Activated naive CD4-positive, alpha-beta T cell treated with anti-CD3 and anti-CD28 coated beads, Interleukin-2, amount 50 U/mL, for 16 hours (primary cell): ENCODE results near the gene JUNB.
A peak's percentile ranks its signal among the peaks of the same experiment; 100 is the strongest.
"Not testable (repeated sequence)": the region's sequence is repeated elsewhere in the genome, so short reads cannot be mapped to it uniquely, and the experiment has no call there.

Experiments used
- DNase-seq: peaks from one replicate; pipeline ENCODE4 v3.0.0-alpha.2; 2020

The JUNB gene

DNA sequence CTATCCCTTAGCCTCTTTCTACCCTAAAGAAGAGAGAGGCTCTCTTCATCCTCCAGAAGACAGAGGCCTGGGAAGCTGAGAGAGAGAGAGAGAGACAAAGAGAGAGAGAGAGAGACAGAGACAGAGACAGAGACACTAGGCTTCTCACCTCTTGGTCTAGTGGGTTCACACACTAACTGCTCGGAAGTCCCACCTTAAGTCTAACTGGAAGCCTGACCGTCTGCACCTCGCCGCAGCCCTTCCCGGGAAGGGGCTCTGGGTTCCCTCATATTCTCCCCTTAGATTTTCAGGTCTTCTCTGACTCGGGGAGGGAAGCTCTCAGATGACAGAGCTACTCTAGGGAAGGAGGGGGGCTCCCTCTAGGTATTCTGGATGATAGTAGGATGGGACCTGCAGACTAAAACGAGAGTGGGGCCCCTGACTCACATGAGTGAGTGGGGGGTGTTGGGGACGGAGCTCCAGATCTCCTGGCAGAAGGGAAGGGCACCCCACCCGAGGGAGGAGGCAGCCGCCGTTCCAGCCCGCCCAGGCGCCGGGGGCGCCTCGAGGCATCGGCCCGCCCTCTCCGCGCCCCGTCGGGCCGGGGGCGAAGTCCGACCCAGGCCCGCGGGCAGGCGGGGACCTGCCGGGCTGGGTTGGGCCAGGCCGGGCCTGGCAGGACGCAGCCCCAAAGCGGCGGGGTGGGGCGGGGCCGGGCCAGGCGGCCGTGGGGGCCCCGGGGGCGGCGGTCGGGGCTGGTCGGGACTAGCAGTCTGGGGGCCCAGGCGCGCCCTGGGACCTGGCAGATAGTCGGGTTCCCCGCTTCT, 2.0 kb upstream of the JUNB start:
- no peak for DNase-seq

DNA sequence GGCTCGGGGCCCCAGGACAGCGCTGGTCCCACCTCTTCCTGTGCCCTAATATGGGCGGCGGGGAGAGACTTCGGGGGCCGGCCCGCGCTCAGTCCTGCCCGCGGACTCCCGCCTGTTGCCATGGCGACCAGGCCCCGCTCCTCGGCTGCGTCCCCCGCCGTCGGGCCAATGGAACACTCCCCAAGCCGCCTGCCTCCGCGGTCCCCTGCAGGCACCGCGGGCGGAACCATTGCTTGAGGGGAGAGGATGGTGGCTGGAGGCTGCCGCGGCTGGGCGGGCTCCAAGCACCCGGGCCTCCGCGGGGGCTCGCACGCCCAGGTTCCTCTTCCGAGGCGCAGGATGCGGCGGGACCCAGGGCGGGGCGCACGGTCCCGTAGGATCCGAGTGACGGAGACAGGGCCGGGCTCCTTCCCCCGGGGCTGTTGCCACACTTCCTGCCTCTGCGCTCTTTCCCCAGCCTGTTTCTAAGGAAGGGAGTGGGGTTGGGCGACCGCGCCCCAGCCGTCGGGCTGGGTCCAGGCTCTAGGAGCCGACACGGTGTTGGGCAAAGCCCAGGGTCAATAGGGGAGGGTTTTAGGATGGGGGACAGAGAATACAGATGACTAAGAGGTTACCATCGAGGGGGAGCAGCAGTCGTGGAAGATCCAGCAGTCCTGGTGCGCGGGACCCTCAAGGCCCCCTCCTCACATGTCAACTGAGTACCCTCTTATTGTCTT, 1.2 kb upstream of the JUNB start:
- peak; percentile 80 for DNase-seq

DNA sequence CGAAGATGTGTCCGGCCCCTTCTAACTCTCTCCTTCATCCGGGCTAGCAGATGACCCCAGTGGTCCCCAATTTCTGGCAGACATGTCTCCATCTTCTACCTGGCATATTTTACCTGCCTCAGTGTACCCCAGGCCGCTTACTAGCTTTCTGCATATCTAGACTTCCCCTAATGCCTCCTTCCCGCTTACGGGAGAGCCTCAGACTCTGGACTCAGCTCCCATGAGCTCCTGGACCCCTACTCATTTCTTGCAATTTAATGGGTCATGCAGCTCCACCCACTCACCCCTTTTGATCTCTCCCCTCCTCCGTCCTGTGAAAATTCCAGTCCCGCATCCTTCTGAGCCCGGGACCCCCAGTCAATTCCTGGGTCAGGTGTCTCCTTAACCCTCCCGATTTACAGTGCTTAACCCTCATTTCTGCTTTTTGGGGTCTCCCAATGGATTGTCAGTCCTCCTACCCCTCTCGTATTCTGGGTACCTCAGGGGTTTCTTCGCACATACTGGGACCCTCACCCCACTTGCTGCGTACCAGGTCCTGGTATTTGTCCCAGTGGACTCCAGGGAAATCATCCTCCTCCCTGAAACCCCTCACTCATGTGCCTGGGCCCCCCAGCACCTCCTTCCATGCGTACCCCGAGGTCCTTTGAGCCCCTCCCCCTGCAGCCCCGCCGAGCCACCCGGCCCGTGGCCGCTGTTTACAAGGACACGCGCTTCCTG, 500 bp upstream of the JUNB start:
- DNase-seq, result no peak

DNA sequence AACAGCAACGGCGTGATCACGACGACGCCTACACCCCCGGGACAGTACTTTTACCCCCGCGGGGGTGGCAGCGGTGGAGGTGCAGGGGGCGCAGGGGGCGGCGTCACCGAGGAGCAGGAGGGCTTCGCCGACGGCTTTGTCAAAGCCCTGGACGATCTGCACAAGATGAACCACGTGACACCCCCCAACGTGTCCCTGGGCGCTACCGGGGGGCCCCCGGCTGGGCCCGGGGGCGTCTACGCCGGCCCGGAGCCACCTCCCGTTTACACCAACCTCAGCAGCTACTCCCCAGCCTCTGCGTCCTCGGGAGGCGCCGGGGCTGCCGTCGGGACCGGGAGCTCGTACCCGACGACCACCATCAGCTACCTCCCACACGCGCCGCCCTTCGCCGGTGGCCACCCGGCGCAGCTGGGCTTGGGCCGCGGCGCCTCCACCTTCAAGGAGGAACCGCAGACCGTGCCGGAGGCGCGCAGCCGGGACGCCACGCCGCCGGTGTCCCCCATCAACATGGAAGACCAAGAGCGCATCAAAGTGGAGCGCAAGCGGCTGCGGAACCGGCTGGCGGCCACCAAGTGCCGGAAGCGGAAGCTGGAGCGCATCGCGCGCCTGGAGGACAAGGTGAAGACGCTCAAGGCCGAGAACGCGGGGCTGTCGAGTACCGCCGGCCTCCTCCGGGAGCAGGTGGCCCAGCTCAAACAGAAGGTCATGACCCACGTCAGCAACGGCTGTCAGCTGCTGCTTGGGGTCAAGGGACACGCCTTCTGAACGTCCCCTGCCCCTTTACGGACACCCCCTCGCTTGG, 966 bp downstream of the JUNB start:
- DNase-seq, result peak; percentile 80

DNA sequence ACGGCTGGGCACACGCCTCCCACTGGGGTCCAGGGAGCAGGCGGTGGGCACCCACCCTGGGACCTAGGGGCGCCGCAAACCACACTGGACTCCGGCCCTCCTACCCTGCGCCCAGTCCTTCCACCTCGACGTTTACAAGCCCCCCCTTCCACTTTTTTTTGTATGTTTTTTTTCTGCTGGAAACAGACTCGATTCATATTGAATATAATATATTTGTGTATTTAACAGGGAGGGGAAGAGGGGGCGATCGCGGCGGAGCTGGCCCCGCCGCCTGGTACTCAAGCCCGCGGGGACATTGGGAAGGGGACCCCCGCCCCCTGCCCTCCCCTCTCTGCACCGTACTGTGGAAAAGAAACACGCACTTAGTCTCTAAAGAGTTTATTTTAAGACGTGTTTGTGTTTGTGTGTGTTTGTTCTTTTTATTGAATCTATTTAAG, 1.6 kb downstream of the JUNB start:
- no peak for DNase-seq

DNA sequence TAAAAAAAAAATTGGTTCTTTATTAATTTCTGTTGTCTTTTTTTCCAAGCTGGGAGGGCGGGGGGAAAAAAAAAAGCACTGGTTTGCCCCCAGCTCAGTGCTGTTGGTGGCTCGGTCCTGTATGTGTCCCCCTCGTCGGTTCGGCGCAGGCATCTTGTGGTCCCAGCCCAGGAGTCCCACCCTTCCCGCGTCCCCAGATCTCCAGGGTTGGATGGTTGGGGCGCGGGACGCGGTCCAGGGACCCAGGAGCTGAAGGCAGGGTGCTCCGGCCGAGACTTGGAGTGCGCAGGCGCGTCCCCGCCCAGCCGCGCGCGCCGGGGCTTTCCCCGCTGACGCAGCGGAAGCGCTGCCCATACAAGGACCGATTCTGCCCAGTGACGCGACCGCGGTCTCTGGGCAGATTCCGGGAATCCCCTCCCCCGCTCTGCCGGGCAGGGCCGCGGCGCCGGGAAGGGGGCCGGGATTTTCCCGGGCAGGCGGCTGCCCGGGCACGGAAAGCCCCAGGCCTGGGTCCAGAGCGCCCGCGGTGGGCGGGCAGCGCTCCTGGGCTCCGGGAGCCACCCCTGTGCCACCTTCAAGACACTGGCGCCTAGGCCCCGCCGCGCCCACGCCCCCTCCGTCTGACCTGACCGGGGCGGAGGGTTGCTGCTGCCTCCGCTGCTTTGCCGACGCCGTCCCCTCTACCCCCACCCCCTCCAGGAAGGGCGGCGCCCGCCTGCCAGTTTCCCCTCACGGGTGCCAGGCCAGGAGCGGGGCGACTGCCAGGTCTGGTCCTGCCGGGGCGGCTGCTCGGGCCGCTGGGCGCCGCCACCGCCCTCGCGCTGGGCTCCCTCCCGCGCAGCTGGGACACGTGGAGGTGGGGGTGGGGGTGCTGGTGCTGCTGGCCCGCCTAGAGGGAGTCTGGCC, 2.3 kb downstream of the JUNB start:
- peak; percentile 90 for DNase-seq

DNA sequence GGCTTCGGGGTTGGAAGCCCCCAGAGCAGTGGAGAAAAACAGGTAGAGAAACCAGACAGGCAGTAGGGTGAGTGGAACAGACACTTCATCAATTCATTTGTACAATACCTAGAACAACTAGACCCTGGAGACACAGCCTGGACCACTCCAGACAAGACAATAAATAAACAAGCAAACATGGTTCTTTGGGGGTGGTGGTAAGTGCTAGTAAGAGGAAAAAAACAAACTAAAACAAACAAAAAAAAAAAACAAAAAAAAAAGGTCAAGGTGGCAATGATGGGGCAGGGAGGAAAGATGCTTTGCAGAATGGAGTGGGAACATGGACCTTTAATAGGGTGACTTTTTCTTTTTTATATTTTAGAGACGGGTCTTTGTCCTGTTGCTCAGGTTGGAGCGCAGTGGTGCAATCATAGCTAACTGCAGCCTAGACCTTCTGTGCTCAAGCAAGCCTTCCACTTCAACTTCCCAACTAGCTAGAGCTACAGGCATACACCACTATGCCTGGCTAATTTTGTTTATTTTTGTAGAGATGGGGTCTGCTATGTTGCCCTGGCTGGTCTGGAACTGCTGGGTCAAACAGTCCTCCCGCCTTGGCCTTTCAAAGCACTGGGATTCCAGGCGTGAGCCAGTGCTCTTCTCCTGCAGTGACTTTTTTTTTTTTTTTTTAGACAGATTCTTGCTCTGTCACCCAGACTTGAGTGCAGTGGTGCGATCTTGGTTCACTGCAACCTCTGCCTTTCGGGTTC, 3.1 kb downstream of the JUNB start:
- DNase-seq, result no peak

DNA sequence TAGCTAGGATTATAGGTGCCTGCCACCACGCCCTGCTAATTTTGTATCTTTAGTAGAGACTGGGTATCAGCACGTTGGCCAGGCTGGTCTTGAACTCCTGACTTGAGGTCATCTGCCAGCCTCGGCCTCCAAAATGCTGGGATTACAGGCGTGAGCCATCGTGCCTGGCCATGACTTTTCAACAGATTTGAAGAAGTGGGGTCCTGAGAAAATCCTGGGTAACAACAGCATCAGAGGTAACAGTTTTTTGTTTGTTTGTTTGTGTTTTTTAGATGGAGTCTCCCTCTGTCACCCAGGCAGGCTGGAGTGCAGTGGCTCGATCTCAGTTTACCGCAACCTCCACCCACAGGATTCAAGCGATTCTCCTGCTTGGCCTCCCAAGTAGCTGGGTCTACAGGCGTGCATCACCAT, 3.7 kb downstream of the JUNB start:
- DNase-seq, result no peak

DNA sequence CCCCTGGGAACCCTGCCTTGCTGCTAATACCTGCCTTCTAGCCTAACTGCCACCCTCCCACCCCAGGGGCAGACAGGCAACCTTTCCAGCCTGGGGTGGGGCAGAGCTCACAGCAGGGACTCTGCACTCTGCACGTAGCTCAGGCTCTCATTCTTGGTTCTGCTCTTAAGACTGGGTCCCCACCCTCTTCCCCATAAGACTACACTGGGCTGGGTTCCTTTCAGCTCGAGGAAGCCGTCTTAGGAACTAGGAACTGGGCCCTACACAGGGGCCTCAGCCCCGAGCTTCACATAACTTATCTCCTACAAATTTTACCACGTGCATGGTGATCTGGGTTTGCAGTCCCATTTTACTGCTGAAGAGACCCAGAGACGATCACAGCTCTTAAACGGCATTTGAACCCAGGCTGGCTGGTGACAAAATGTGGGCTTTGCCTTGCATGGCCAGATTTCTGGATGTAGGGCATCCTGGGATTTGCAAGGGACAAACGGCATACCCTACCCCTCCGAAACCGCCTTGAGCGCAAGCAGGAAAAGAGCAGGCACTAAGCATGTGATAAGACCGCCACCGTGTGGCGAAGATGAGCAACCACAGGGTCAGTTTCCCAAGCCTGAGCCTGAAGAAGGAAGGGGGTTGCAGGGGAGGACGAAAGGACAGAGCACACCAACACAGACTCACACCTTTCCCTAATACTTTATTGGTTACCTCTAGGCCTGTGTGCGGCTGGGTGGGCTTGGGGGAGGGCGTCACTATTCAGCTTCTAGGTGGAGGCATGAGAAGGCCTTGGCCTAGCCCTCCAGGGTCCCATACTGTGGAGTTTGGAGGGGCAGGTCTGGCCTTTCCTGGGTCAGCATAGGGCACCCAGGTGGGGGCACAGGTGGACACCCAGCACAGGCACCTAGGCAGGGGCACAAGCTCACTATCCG, 5.1 kb downstream of the JUNB start:
- peak; percentile 73 for DNase-seq

DNA sequence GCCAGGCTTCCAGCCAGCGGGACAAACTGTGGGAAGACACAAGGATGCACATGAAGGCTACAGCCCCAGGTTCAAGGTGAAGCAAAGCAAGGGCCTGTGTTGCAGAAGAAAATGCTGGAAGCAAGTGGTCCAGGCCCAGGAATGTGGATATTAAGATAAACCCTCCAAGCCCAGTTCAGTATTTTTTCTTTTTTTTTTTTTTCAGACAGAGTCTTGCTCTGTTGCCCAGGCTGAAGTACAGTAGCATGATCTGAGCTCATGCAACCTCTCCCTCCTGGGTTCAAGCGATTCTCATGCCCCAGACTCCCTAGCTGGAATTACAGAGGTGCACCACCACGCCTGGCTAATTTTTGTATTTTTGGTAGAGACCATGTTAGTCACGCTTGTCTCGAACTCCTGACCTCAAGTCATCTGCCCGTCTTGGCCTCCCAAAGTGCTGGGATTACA, 5.9 kb downstream of the JUNB start:
- DNase-seq, result no peak

DNA sequence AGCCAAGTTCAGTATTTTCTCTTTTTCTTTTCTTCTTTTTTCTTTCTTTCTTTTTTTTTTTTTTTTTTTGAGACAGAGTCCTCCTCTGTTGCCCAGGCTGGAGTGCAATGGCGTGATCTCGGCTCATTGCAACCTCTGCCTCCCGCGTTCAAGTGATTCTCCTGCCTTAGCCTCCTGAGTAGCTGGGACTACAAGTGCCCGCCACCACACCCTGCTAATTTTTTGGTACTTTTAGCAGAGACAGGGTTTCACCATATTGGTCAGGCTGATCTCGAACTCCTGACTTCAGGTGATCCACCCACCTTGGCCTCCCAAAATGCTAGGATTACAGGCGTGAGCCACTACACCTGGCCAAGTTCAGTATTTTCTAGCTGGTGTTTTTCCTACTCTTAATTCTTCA, 6.3 kb downstream of the JUNB start:
- DNase-seq, result not testable (repeated sequence)

DNA sequence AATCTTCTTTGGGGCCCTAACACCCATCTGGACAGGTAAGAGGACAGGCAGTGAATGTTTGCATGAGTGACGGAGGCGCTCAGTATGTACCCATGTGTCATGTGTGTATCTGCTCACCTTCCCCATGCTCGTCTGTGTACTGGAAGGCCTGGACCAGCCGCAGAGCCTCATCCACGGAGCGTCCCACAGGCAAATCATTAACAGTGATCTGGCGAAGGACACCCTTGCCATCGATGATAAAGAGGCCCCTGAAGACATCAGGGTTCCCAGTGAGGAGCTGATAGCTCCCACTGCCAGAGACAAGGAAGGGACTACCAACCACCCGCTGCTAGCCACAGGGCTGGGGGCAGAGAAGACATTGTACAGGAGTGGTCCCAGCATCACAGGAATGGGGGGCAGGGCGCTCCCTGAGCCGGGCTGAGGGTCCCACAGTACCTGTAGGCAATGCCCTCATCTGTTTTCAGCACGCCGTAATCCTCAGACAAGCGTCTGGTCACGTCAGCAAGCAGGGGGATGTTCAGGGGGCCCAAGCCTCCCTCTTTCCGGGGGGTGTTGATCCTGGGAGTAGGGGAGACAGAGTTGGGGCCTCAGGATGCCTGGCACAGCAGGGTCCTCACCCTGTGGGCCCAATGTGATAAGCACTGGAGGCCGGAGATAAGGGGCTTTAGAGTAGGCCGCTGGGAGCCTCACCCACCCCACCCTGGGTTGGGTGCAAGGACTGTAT, 8.6 kb downstream of the JUNB start:
- no peak for DNase-seq

DNA sequence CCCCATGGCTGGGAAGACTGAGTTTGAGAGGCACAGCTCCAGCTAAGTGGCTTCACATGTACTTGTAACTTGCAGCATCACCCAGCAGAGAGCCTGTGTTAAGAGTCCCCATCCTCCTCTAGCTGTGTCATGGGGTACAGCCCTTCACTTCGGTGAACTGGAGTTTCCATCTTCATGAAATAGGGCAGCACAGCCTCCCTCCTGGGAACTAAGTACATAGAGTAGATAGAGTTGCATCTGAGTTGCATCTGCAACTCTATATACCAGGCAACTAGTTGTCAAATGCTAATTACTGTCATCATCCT, 9.1 kb downstream of the JUNB start:
- no peak for DNase-seq

DNA sequence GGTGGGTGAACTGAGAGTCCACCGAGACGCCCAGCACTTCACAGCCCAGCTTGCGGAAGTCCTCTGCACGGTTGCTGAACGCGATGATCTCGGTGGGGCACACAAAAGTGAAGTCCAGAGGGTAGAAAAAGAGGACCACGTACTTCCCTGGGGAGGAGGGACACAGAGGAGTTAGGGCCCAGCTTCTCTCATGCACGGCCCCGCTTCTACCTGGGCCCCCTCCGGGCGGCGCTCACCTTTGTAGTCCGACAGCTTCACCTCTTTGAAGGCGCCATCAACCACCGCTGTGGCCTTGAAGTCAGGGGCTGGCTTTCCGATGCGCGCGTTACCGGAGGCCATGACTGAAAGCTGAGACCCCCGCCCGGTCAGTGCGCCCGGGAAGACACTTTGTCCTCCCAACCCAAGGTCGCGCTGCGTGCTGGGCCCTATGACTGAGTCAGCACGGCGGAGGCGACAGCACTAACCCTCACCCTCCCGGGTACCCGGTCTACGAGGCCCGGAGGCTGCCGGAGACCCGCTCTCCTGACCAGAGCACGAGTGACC, 9.7 kb downstream of the JUNB start:
- DNase-seq, result peak; percentile 37

DNA sequence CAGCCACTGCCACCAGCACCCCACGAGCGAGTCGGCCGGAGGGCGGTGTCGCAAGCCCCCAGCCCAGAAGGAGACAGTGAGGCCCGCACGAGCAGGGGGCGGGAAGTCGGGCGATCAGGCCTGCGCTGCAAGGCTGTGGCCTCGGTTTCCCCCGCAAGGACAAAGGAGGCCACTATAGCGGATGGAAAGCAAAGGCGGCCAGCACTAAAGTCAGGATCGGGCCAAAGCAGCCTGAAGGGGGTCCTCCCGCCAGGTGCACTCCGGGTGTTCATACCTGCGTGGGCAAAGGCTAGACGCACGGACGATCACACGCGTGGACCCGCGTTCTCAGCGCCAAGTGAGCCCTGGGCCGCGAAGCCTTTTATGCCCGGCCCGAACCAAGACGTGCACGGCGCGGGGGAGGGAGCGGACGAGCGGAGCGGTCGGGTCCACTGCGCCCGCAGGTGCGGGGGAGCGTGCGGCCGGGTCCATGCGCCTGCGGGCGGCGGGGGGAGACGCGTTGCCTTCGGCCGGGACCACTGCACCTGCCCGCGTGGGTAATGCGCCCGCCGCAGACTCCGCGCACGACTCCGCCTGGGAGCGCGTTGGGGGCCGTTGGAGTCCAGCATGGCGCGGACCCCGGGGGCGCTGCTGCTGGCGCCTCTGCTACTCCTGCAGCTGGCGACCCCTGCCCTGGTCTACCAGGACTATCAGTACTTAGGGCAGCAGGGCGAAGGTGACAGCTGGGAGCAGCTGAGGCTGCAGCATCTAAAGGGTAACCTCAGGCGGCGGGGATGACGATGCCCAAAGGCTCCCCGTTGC, 10.4 kb downstream of the JUNB start, which contains the start of the genes PRDX2 and THSD8:
Gene PRDX2, minus strand, starts transcription at position 335 of the 801 bp plus-strand sequence. CDS start 539 bp downstream, outside the sequence.
Gene THSD8, plus strand, starts transcription at position 604 of the 801 bp plus-strand sequence. Its CDS starts 3 bp downstream, at position 607.
- peak; percentile 80 for DNase-seq

DNA sequence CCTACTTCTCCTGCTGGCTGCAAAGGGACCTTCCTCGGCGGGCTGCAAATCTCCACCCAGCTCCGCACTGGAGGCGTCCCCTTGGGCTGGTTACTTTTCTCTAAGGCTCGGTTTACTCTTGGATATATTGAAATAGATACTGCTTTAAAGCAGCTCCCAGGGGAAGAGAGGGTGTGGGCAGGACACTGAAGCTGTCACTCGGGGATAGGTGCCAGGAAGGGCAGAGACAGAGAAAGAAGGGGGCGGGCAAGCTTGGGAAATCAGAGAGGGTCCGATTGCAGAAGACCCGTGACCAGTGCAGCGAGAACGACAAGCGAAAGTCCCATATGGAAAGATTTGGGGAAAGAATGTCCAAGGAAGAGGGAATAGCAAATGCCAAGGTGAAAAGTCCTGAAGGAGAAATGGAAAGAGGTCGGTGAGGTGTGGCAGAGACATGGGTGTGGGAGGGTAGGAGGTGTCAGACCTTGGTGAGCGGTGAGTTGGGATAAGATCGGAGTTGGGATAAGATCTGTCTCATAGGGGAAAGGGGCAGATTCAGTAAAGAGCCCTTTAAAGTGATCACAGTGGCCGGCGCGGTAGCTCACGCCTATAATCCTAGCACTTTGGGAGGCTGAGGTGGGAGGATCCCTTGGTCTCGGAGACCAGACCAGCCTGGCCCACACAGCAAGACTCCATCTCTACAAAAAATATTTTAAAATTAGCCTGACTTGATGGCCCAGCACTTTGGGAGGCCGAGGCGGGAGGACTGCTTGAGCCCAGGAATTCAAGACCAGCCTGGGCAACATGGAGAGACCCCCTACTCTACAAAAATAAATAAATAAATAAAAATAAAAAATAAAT, 11.2 kb downstream of the JUNB start:
- DNase-seq, result no peak

DNA sequence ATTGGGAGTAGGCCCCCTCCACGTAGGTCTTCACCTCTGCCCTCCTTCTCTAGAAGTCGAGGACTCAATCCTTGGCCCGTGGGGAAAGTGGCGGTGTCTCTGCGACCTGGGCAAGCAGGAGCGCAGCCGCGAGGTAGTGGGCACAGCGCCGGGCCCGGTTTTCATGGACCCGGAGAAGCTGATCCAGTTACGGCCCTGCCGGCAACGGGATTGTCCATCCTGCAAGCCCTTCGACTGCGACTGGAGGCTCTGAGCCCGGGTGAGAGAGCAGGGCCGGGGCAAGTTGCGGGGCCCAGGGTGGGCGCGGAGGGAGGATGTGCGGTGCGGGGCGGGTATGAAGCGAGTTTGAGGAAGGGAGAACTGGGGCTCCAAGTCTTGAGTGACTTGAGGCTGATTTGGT, 12.8 kb downstream of the JUNB start:
- no peak for DNase-seq
